ENCODE results near the gene SSTR4.

The SSTR4 gene

GRCh38 chr20:23062632-23063031 is 27.5 kb downstream of the SSTR4 start:
- H3K4me3 ChIP-seq (ENCODE audit: low read depth, low read length), result no peak overlapping the region
- TF ChIP-seq CTCF (IDR thresholded peaks at IDR 0.05; ENCODE audit: insufficient read depth, low read depth, low read length, missing control alignments), result no peak
- DNase-seq (ENCODE audit: low read depth), result no peak

- no peak for TF ChIP-seq CTCF (IDR thresholded peaks at IDR 0.05; ENCODE audit: insufficient read depth, low read depth, low read length, missing control alignments)
- H3K4me3 ChIP-seq (ENCODE audit: low read depth, low read length), result no peak overlapping the region
- no peak for DNase-seq (ENCODE audit: low read depth)
These were observed 28.1 kb downstream of the SSTR4 start for GRCh38 chr20:23063168-23063567.

- no peak for TF ChIP-seq CTCF (IDR thresholded peaks at IDR 0.05; ENCODE audit: insufficient read depth, low read depth, low read length, missing control alignments)
- no peak for DNase-seq (ENCODE audit: low read depth)
- H3K4me3 ChIP-seq (ENCODE audit: low read depth, low read length), result no peak overlapping the region
These were observed 28.5 kb downstream of the SSTR4 start for GRCh38 chr20:23063581-23063980.

GRCh38 chr20:23065266-23066201 is 30.4 kb downstream of the SSTR4 start:
- no peak overlapping the region for H3K4me3 ChIP-seq (ENCODE audit: low read depth, low read length)
- no peak for TF ChIP-seq CTCF (IDR thresholded peaks at IDR 0.05; ENCODE audit: insufficient read depth, low read depth, low read length, missing control alignments)
- DNase-seq (ENCODE audit: low read depth), result no peak

DNA sequence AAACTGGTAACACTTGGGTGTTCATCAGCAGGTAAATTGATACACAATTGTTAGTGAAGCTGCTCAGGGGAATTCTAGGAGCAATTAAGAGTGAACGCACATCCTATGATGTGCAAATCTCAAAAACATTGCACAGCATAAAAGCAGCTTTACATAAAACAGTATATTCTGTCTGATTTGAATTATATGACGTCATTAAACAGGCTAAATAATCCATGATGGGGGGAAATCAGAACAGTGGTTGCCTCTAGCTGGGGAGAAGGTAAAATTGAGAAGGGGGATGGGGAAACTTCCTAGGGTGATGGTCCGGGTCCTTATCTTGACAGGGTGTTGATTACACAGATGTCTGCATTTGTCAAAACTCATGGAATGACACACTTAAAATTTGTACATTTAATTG is 31.7 kb downstream of the SSTR4 start:
- DNase-seq (ENCODE audit: low read depth), result no peak
- H3K4me3 ChIP-seq (ENCODE audit: low read depth, low read length), result no peak overlapping the region
- TF ChIP-seq CTCF (IDR thresholded peaks at IDR 0.05; ENCODE audit: insufficient read depth, low read depth, low read length, missing control alignments), result no peak

GRCh38 chr20:23068283-23068682 is 33.2 kb downstream of the SSTR4 start:
- TF ChIP-seq CTCF (IDR thresholded peaks at IDR 0.05; ENCODE audit: insufficient read depth, low read depth, low read length, missing control alignments), result no peak
- DNase-seq (ENCODE audit: low read depth), result no peak
- no peak overlapping the region for H3K4me3 ChIP-seq (ENCODE audit: low read depth, low read length)

DNA sequence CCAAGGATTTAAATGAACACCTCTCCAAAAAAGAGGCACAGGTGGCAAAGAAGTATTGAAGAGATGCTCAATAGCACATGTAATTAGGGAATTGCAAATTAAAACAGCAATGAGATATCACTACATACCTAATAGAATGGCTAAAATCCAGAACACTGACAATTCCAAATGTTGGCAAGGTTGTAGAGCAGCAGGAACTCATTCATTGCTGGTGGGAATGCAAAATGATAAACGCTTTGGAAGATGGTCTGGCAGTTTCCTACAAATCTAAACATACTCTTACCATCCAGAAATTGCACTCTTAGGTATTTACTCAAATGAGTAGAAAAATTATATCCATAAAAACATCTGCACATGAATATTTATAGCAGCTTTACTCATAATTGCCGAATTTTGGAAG is 34.0 kb downstream of the SSTR4 start:
- no peak for TF ChIP-seq CTCF (IDR thresholded peaks at IDR 0.05; ENCODE audit: insufficient read depth, low read depth, low read length, missing control alignments)
- DNase-seq (ENCODE audit: low read depth), result no peak
- no peak overlapping the region for H3K4me3 ChIP-seq (ENCODE audit: low read depth, low read length)
